HL-60 (cell line): Measurements from ENCODE around the gene AMN.

ENCODE experiments used
- DNase-seq, 2 experiments: peaks; one replicate each; pipeline ENCODE4 v3.0.0-alpha.2; 2010 to 2020; ENCODE audit warnings: low read depth in 1 of 2, low spot score in 1 of 2
- H3K27ac ChIP-seq: fragments of 250-450 bp; sonication (Bioruptor Pico); replicated peaks from 2 replicates; pipeline ENCODE4 v1.5.1; 2020; ENCODE audit warnings: mild to moderate bottlenecking, moderate library complexity
- H3K27me3 ChIP-seq: fragments of 250-450 bp; sonication (Bioruptor Pico); 2 replicates; pipeline ENCODE4 v1.5.1; 2021; ENCODE audit warnings: mild to moderate bottlenecking, moderate library complexity; ENCODE audit not compliant: insufficient read depth, poor library complexity, severe bottlenecking
- H3K4me3 ChIP-seq: replicated peaks from 2 replicates; pipeline ENCODE4 v1.5.1; 2011; ENCODE audit warnings: mild to moderate bottlenecking, control low read depth, low read length; ENCODE audit not compliant: insufficient read depth
- GABPA ChIP-seq: IDR thresholded peaks from 2 replicates; pipeline ENCODE4 v1.6.1; 2012; ENCODE audit warnings: low read depth
- POLR2AphosphoS5 ChIP-seq: IDR thresholded peaks from 2 replicates; pipeline ENCODE4 v1.6.1; 2012; ENCODE audit warnings: low read depth
- SPI1 ChIP-seq: IDR thresholded peaks from 2 replicates; pipeline ENCODE4 v1.6.1; 2012; ENCODE audit warnings: low read depth, mild to moderate bottlenecking, borderline replicate concordance
- TF ChIP-seq, protein P1 (sequence below): IDR thresholded peaks from 2 replicates; pipeline ENCODE4 v1.6.1; 2012; ENCODE audit warnings: low read depth; ENCODE audit not compliant: insufficient replicate concordance
- TF ChIP-seq, protein P2 (sequence below): IDR thresholded peaks from one replicate; pipeline ENCODE4 v1.5.1; 2011; ENCODE audit warnings: low read length, control low read depth, inconsistent platforms; ENCODE audit not compliant: insufficient read depth

Gene AMN

GRCh38 chr14:102955636-102956408 lies 33.4 kb downstream of the AMN start:
- H3K4me3 ChIP-seq = no peak overlapping the region
- no peak for DNase-seq
- no peak for TF ChIP-seq POLR2AphosphoS5
- TF ChIP-seq SPI1 = no peak
- TF ChIP-seq, protein P1, sequence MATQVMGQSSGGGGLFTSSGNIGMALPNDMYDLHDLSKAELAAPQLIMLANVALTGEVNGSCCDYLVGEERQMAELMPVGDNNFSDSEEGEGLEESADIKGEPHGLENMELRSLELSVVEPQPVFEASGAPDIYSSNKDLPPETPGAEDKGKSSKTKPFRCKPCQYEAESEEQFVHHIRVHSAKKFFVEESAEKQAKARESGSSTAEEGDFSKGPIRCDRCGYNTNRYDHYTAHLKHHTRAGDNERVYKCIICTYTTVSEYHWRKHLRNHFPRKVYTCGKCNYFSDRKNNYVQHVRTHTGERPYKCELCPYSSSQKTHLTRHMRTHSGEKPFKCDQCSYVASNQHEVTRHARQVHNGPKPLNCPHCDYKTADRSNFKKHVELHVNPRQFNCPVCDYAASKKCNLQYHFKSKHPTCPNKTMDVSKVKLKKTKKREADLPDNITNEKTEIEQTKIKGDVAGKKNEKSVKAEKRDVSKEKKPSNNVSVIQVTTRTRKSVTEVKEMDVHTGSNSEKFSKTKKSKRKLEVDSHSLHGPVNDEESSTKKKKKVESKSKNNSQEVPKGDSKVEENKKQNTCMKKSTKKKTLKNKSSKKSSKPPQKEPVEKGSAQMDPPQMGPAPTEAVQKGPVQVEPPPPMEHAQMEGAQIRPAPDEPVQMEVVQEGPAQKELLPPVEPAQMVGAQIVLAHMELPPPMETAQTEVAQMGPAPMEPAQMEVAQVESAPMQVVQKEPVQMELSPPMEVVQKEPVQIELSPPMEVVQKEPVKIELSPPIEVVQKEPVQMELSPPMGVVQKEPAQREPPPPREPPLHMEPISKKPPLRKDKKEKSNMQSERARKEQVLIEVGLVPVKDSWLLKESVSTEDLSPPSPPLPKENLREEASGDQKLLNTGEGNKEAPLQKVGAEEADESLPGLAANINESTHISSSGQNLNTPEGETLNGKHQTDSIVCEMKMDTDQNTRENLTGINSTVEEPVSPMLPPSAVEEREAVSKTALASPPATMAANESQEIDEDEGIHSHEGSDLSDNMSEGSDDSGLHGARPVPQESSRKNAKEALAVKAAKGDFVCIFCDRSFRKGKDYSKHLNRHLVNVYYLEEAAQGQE = no peak
- TF ChIP-seq, protein P2, sequence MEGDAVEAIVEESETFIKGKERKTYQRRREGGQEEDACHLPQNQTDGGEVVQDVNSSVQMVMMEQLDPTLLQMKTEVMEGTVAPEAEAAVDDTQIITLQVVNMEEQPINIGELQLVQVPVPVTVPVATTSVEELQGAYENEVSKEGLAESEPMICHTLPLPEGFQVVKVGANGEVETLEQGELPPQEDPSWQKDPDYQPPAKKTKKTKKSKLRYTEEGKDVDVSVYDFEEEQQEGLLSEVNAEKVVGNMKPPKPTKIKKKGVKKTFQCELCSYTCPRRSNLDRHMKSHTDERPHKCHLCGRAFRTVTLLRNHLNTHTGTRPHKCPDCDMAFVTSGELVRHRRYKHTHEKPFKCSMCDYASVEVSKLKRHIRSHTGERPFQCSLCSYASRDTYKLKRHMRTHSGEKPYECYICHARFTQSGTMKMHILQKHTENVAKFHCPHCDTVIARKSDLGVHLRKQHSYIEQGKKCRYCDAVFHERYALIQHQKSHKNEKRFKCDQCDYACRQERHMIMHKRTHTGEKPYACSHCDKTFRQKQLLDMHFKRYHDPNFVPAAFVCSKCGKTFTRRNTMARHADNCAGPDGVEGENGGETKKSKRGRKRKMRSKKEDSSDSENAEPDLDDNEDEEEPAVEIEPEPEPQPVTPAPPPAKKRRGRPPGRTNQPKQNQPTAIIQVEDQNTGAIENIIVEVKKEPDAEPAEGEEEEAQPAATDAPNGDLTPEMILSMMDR = no peak
- no peak for TF ChIP-seq GABPA
- H3K27me3 ChIP-seq = no peaks in the 10 kb centered on the region
- no peak overlapping the region for H3K27ac ChIP-seq

GRCh38 chr14:102957222-102957621 lies 34.8 kb downstream of the AMN start:
- TF ChIP-seq POLR2AphosphoS5 (no peak), SPI1 (no peak), GABPA (no peak)
- TF ChIP-seq, protein P1 = no peak
- TF ChIP-seq, protein P2 = no peak
- H3K27ac ChIP-seq = no peak overlapping the region
- H3K4me3 ChIP-seq = no peak overlapping the region
- no peak for DNase-seq
- H3K27me3 ChIP-seq = no peaks in the 10 kb centered on the region

DNA sequence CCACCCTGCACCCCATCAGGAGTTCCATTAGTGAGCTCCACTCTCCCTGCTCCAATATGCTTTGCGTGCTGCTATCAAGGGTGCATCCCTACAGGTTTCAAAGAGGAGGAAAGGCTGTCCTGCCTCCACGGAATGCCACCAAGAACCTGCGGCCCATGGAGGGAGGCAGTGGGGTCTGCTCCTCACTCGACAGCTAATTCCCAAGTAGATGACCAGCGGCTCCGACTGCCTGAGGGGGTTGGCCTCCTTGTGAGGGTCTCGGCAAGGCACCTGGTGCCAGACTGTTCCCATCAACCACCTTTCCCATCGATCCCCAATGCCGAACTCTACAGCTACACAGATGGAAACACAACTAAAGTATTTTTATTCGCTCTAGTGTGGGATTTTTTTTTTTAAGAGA lies 36.0 kb downstream of the AMN start:
- TF ChIP-seq, protein P2 = no peak
- TF ChIP-seq POLR2AphosphoS5 (no peak), SPI1 (no peak), GABPA (no peak)
- TF ChIP-seq, protein P1 = no peak
- Histone ChIP-seq H3K27me3 (no peaks in the 10 kb centered on the region), H3K27ac (no peak overlapping the region), H3K4me3 (no peak overlapping the region)
- no peak for DNase-seq
